Activated CD8-positive, alpha-beta memory T cell treated with anti-CD3 and anti-CD28 coated beads, Interleukin-2, amount 50 U/mL, for 4 hours (primary cell): ENCODE measurements around the gene USF1.
A peak's percentile ranks its signal among the peaks of the same experiment; 100 is the strongest.
"Not testable (repeated sequence)": the region's sequence is repeated elsewhere in the genome, so short reads cannot be mapped to it uniquely, and the experiment has no call there.

Source experiments
- DNase-seq: peaks from one replicate; pipeline ENCODE4 v3.0.0-alpha.2; 2020

USF1 gene

DNA sequence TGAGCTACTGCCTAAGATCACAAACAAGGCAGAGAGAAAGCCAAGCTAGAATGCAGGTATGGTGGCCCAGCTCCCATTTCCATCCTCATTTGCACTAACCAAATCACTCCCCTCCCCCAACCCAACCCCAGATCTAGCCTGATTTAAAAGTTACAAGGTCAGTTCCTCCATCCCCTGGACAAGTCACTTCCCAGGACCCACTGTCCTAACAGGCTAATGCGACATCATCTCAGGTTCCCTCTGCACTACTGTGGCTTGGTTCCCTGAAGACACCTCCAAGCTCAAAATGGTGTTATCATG is 27.2 kb downstream of the USF1 start:
- DNase-seq, result no peak

DNA sequence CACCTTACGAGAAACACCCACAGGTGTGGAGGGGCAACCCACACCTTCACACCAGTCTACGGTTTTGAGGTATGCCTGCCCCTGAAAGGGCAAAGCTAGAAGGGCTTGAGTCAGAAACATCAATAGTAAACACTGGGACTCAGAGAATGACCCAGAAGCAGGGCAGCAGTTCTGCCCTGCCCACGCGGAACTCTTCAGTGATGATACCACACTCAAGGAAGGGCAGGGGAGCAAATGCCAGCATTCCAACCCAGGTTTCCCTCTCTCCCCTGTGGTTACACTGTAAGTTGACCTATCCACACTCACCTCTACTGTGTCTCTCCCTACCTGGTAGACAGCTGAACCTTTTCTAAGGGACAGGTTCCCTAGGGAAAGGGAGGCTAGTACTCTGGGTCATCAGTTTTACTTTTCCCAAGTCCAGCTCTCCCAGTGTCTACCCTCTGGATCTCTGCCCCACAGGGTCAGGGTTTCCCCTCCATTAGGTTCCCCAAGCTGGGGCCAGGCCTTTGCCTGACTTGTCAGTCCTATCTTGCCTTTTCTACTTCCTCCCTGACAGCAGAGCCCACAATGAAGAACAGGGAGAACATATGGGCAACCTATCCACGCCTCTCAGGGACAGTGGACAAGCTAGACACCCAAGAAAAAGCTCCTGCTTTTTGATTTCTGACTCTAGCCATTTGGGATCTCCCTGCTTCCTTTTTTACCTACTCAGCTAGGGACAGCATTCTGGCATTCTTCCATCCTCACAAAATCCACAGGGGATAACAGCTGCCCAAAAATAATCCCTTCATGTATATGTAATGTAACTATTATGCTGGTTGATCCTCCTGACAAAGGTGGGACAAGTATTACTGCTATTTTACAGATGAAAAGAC is 27.8 kb downstream of the USF1 start:
- no peak for DNase-seq

DNA sequence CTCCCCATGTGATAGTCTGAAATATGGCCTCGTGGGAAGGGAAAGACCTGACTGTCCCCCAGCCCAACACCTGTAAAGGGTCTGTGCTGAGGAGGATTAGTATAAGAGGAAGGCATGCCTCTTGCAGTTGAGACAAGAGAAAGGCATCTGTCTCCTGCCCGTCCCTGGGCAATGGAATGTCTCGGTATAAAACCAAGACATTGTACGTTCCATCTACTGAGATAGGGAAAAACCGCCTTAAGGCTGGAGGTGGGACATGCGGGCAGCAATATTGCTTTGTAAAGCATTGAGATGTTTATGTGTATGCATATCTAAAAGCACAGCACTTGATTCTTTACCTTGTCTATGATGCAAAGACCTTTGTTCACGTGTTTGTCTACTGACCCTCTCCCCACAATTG is 28.6 kb downstream of the USF1 start:
- not testable (repeated sequence) for DNase-seq

DNA sequence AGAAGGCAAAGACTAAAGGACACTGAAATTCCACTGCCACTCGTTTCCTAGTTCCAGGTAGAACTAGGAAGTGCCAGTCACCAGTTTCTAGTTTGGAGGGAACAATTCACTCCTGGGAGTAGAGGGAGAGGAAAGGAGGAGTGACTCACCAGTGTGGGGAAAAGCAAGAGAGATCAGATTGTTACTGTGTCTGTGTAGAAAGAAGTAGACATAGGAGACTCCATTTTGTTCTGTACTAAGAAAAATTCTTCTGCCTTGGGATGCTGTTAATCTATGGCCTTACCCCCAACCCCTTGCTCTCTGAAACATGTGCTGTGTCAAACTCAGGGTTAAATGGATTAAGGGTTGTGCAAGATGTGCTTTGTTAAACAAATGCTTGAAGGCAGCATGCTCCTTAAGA is 29.1 kb downstream of the USF1 start:
- not testable (repeated sequence) for DNase-seq

DNA sequence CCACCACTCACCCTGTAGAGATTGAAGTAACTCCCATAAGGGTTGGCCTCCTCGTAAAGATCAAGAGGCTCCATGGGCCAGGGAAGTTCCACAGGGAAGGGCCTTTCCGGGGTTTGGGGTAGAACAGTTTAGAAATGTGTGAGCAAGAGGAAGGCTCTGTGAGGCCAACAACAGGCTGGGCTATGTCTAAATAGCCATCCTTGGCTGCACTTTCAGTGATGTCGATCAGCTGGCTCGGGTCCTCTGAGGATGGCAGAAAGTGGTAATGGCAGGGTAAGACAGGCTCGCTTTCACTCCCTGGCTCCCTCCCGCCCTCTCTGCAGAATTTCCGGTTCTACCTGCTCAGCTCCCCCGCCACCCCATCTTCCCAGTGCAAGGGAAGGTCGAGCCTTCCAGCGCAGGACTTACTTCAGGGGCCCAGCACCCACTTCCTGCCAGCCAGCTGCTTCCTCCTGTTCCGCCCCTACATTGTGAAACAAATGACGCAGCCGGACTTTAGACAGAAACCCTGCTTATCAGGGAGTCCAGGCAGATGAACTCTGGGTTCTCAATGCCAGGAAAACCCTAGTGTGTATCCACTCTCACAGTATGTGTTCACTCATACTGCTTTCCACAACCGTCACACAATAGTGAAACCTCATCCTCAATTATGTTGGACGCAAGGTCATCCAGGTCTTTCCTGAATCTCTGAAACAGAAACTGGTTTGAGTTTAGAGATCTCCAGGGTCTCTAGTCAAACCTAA is 32.1 kb downstream of the USF1 start:
- DNase-seq, result peak; percentile 57

DNA sequence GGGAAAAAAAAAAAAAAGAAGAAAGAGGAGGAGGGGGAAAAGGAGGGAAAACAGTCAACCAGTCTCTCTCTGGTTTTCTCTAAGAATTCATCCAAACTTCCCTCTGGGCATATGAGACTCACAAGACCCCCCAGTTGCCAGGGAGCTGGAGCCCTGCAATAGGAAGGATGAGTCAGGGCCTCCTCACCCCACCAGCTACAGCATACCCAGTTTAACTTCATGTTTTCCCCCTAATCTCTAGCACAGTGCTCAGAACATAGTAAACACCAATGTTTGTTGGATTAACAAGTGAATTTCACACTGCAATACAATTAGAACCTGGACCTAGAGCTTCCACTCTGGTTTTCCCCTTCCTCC is 32.7 kb downstream of the USF1 start:
- DNase-seq, result peak; percentile 23

DNA sequence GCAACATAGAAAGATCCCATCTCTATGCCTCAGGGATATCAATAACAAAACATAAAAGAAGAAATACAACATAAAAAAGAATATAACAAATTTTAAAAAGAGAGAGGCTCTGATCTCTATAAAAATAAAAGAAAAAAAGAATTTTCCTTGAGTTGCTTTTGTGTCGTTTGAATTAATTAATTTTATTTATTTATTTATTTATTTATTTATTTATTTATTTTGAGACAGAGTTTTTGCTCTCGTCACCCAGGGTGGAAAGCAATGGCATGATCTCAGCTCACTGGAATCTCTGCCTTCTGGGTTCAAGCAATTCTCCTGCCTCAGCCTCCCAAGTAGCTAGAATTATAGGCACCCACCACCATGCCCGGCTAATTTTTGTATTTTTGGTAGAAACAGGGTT is 33.4 kb downstream of the USF1 start:
- DNase-seq, result no peak

DNA sequence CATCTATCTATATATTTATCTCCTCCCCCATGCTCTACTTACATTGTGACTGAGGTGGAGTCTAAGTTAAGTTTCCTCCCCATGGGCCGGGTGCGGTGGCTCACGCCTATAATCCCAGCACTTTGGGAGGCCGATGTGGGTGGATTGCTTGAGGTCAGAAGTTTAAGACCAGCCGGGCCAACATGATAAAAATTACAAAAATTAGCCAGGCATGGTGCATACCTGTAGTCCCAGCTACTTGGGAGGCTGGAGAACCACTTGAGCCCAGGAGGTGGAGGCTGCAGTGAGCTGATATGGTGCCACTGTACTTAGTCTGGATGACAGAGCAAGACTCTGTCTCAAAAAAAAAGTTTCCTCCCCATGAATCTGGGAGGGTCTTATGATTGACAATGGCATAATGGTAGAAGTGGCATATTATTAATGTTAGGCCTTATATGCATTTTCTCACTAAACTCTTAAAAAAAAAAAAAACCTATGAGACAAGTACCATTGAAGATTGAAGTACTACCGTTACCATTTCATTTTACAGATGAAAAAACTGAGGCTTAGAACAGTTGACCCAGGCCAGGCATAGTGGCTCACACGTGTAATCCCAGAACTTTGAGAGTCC is 36.1 kb downstream of the USF1 start:
- no peak for DNase-seq

DNA sequence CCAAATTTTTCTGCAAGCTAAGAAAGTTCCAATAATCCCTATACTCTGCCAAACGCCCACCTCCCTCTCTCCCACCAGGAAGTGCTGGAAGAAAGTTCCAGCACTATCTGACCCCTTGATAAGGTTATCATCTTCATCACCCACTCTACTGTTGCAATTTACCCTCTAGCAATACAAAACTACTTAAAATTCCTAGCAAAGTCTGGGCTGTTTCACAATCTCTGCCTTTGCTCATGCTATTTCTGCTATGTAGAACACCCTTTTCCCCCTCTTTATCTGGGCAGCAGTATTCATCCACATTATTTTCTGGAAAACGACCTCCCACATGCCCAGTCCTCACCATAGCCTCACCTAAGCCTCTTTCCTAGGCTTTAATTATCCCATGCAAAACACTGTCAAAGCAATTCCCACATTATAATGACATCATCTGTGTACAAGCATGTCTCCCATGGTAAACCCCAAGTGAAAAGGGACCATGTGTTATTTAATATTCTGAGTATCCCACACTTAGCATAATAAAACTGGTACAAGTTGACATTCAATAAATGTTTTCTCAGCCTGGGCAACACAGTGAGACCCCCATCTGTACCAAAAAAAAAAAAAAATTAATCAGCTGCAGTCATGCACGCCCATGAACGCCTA is 36.8 kb downstream of the USF1 start:
- DNase-seq, result no peak

DNA sequence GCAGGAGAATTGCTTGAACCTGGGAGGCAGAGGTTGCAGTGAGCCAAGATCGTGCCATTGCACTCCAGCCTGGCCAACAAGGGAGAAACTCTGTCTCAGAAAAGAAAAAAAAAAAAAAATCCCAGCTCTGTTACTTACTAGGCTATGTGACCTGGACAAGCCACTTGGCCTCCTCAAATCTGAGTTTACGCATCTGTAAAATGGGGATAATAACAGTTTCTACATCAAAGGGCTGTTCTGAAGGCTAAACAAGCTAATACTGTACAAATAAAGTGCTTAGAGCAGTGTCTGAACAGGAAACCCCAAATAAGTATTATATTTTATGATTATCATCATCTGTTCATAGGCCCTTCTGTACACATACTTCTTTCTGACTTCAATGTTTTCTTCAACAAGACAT is 38.4 kb downstream of the USF1 start:
- no peak for DNase-seq

DNA sequence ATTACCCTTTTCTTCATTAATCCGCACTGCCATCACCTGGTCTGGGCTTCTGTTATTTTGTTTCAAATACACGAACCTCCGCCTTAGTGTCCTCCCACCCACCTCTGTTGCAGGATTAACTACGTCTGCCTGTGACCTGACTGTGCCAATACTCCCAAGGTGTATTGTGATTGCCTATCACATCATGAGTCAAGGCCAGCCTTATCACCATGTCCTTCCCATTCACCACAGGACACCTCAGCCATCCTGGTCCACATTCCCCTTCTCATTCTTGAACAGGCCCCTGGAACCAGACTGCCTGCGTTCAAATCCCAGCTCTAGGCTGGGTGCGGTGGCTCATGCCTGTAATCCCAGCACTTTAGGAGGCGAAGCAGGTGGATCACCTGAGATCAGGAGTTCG is 39.2 kb downstream of the USF1 start:
- DNase-seq, result no peak

DNA sequence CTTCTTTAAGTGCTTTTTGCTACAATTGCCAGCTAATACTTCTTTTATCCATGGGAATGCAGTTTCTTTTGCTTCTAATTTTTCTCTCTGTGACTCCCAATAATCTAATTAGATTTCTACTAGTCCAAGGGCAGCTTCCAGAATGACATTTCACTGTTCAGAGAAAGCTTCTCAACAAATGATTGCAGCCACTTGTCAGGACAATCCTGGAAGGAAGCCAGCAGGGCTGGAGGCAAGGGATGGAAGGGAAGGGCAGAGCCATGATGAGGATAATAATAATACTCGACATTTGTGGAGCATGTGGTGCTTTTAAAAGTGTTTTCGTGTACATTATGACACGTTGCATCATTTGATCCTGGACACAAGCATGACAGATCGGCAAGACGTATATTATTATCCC is 44.3 kb downstream of the USF1 start:
- no peak for DNase-seq

DNA sequence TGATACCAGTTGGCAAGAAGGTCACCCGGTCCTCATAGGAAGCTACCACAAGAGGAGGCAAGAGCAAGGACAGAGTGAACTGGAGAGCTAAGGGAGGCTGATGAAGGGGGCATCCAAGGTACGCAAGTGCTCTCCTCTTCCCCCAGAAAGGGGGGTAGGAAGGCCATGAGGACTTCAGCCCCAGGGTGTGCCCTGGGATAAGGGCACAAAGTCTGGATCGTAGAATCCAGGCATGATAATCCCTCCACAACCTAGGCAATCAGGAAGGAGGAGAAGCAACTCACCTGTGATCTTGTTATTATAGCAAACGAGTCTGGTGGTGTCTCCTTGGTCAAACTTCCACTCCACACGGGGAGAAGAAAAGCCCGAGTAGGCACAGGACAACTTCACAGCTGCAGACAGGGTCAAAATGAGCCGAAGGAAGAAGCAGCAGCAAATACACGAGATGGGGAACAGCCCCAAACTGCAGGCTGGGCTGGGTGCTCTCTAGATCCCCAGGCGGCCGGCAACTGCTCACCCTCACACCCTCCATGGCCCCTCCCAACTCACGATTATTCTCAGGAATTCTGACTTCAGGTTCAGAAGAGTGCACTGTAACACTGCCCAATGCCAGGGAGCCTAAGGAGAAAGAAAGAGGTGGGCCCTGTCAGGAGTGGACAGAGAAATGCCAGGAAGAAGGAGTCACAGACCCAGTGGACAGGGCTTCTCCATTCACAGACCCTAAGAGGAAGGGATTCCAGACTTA is 44.9 kb downstream of the USF1 start:
- DNase-seq, result no peak

DNA sequence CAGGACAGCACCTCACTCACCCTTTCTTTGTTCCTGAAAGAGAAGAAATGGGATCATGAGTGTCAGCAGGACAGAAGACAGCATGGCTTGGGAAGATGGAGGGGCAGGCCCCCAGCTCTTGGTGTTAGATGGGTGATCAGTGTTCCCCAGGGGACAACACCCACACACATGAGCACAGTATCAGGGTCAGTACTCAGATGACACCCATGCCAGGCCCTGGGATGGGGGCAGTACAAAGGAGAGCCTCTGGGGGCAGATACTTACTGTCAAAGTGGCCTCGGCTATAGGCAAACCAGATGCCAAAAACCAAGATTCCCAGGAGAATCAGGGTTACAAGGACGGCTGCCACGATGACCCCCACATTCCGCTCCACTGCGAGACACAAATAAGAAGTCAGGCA is 46.4 kb downstream of the USF1 start:
- no peak for DNase-seq

DNA sequence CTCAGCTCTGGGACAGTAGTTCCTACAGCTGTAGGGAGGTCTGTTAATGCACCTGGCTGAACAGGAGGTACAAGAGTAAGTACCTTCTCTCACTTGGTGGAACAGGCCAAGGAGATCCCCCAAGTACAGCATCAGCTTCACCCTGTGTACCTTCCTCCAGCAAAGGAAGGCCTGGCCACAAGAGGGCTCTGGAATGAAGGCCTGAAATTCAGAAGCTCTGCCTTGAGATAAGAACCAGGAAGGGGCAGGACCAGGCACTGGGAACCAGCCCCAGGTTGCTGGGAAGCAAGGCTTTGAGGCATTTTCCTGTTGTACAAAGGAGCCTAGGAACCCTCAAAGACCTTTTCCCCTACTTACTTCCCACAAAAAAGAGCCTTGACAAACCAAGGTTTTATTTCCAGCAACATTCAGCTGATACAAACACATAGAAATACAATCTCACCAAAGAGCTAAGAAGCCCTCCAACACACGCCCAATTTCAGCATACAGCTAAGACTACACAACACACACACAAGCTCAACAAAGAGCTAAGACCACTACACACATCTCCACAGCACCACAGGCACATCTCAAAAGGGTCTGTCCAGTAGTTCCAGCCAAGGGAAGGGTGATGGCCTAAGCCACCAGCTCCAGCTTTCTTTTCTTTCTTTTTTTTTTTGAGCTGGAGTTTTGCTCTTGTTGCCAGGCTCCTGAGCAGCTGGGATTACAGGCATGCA is 48.3 kb downstream of the USF1 start:
- DNase-seq, result peak; percentile 56

DNA sequence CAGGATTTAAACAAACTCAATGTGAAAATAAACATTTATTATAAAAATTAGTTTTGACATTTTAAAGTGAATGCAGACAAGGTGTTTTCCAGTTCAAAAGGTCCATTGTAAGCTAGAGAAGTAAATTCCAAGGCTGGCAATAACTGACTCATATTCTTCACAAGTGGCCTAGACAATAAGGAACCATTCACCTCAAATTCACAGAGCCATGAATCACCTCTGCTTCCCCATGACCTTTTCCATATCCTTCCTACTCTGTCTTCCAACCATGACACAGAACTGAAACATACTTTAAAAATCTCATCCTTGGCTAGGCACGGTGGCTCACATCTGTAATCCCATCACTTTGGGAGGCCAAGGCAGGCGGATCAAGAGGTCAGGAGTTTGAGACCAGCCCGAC is 49.6 kb downstream of the USF1 start:
- DNase-seq, result no peak

DNA sequence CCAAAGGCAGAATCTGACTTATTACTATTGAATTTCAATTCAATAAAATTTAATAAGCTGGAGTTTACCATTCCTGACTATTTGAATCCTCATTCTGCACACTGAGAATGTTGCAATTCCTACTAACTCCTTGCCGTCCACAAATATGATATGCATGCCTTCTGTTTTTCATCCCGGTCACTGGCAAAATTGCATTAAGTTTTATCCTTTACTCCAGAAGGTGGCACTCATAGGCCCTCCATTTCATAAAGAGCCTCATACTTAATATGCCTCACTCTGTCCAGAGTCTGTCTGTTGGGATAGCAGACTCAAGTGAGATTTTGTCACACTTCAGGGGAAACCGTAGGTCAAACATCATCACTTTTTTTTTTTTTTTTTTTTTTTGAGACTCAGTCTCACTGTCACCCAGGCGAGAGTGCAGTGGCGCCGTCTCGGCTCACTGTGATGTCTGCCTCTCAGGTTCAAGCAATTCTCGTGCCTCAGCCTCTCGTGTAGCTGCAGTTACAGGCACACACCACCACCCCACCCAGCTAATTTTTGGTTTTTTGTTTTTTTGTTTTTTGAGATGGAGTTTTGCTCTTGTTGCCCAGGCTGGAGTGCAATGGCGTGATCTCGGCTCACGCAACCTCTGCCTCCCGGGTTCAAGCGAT is 52.1 kb downstream of the USF1 start:
- no peak for DNase-seq

DNA sequence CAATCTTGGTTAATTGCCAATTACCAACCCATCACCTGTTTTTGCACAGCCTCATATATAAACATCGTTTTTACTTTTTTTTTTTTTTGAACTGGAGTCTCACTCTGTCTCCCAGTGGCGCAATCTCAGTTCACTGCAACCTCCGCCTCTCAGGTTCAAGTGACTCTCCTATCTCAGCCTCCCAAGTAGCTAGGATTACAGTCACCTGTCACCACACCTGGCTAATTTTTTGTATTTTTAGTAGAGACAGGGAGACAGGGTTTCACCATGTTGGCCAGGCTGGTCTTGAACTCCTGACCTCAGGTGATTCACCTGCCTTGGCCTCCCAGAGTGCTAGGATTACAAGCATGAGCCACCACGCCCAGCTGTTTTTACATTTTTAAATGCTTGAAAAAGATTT is 53.7 kb downstream of the USF1 start:
- DNase-seq, result not testable (repeated sequence)
